WTC11 (cell line): Measurements from ENCODE around the gene PRR15L.

Experiments used
- CTCF ChIP-seq: fragments of 200-600 bp; IDR thresholded peaks from 2 replicates; pipeline ENCODE4 v1.8.0; 2022; ENCODE audit warnings: antibody characterized with exemption
- GABPB1 ChIP-seq: sonication (generic); formaldehyde crosslinking; IDR thresholded peaks from 2 replicates; pipeline ENCODE4 v1.8.1; 2023; ENCODE audit warnings: mild to moderate bottlenecking, missing genetic modification reagents
- GRHL2 ChIP-seq: fragments of 250-450 bp; sonication (Bioruptor Pico); IDR thresholded peaks from 2 replicates; pipeline ENCODE4 v1.8.0; 2022; ENCODE audit warnings: mild to moderate bottlenecking, moderate library complexity; ENCODE audit not compliant: insufficient replicate concordance, severe bottlenecking
- SP1 ChIP-seq: sonication (generic); formaldehyde crosslinking; conservative IDR thresholded peaks from 2 replicates; pipeline ENCODE4 v1.8.1; 2022; ENCODE audit warnings: missing genetic modification reagents
- STAT6 ChIP-seq: sonication (generic); formaldehyde crosslinking; conservative IDR thresholded peaks from 2 replicates; pipeline ENCODE4 v1.8.1; 2023; ENCODE audit warnings: mild to moderate bottlenecking, low read depth, missing genetic modification reagents, moderate library complexity
- ZNF138 ChIP-seq: sonication (generic); formaldehyde crosslinking; conservative IDR thresholded peaks from 2 replicates; pipeline ENCODE4 v1.8.1; 2022; ENCODE audit warnings: mild to moderate bottlenecking, moderate library complexity, missing genetic modification reagents
- ZNF512 ChIP-seq: sonication (generic); formaldehyde crosslinking; IDR thresholded peaks from 2 replicates; pipeline ENCODE4 v1.8.1; 2022; ENCODE audit warnings: missing genetic modification reagents, borderline replicate concordance
- ZSCAN18 ChIP-seq: fragments of 250-450 bp; sonication (Bioruptor Pico); IDR thresholded peaks from 2 replicates; pipeline ENCODE4 v2.1.2; 2022; ENCODE audit warnings: mild to moderate bottlenecking, moderate library complexity

GRCh38 chr17:47996201-47996600, 38.5 kb upstream of the PRR15L start:
- TF ChIP-seq CTCF (no peak), GABPB1 (CRISPR knock-in tag) (no peak), STAT6 (CRISPR knock-in tag) (no peak), GRHL2 (CRISPR knock-in tag) (no peak), ZSCAN18 (CRISPR knock-in tag) (no peak), ZNF138 (CRISPR knock-in tag) (no peak), ZNF512 (CRISPR knock-in tag) (no peak), SP1 (CRISPR knock-in tag) (no peak)
